Loucy (cell line): ENCODE data around the gene PVALB.

Source experiments
- CTCF ChIP-seq: fragments of 200-600 bp; sonication (generic); conservative IDR thresholded peaks from 2 replicates; pipeline ENCODE4 v1.5.1; 2014; ENCODE audit warnings: mild to moderate bottlenecking, antibody characterized with exemption, low read length
- EZH2phosphoT487 ChIP-seq: fragments of 200-600 bp; IDR thresholded peaks from 2 replicates; pipeline ENCODE4 v1.6.1; 2018; ENCODE audit warnings: antibody characterized with exemption, mild to moderate bottlenecking, moderate library complexity, borderline replicate concordance

- TF ChIP-seq CTCF: no peak
- no peak for TF ChIP-seq EZH2phosphoT487
These were observed 44.2 kb upstream of the PVALB start, which contains the start of gene NCF4 for GRCh38 chr22:36860821-36861659.
